Activated T-cell treated with anti-CD3 and anti-CD28 coated beads, Interleukin-2, amount 50 U/mL, for 72 hours (primary cell): ENCODE measurements around the gene TECR. TPM values are rescaled to one million over a fixed set of nuclear protein-coding genes. Genes with fewer than 3 reads are reported as not detected.
"Not testable (repeated sequence)": the region's sequence is repeated elsewhere in the genome, so short reads cannot be mapped to it uniquely, and the experiment has no call there.

Experiments
- ATAC-seq, 2 donors: fragments of 150-1000 bp; cut with Tn5 transposase; replicated peaks in 1 of 2; 2 replicates each; pipeline ENCODE4 v1.10.0; 2021; ENCODE audit warnings: moderate library complexity in 2 of 2, mild to moderate bottlenecking in 1 of 2
- DNase-seq, 2 donors: peaks; one replicate each; pipeline ENCODE4 v3.0.0; 2021 to 2022; ENCODE audit warnings: mixed read lengths in 1 of 2
- H3K27ac Mint-ChIP-seq: one replicate; pipeline ENCODE4 v1.8.0; 2022; ENCODE audit warnings: mild to moderate bottlenecking, moderate library complexity, mixed read lengths
- H3K27me3 Mint-ChIP-seq: one replicate; pipeline ENCODE4 v1.8.0; 2022; ENCODE audit warnings: low read depth, mixed read lengths
- H3K36me3 Mint-ChIP-seq, 2 donors: one replicate each; pipeline ENCODE4 v1.8.0; 2022; ENCODE audit warnings: mixed read lengths in 2 of 2, mild to moderate bottlenecking in 1 of 2; ENCODE audit not compliant: insufficient read depth in 2 of 2
- H3K4me1 Mint-ChIP-seq: one replicate; pipeline ENCODE4 v1.8.0; 2022; ENCODE audit warnings: low read depth, mixed read lengths
- H3K4me3 Mint-ChIP-seq, 2 donors: one replicate each; pipeline ENCODE4 v1.8.0; 2022; ENCODE audit warnings: mild to moderate bottlenecking in 2 of 2, mixed read lengths in 2 of 2, moderate library complexity in 2 of 2
- H3K9me3 Mint-ChIP-seq, 2 donors: one replicate each; pipeline ENCODE4 v1.8.0; 2022; ENCODE audit warnings: mixed read lengths in 2 of 2
- total RNA-seq, 2 donors: library from RNA; stranded (reverse); gene quantifications; one replicate each; pipeline ENCODE4 v1.2.3, GENCODE V29; 2022

TECR gene
- total RNA-seq, 2 donors from 2014 or later = 105 to 106 TPM

- H3K36me3 Mint-ChIP-seq, H3K27ac Mint-ChIP-seq, H3K4me1 Mint-ChIP-seq, H3K4me3 Mint-ChIP-seq, ATAC-seq, DNase-seq, H3K27me3 Mint-ChIP-seq, H3K9me3 Mint-ChIP-seq: not testable (repeated sequence)
Measured at GRCh38 chr19:14613399-14614098, 84.2 kb downstream of the TECR start.

GRCh38 chr19:14614099-14614412, 84.7 kb downstream of the TECR start:
- no peak for DNase-seq
- peaks cover 7% of the 10 kb centered on the region for H3K27me3 Mint-ChIP-seq
- H3K4me1 Mint-ChIP-seq = peaks cover 9% of the 10 kb centered on the region
- H3K4me3 Mint-ChIP-seq = no peak overlapping the region
- H3K27ac Mint-ChIP-seq = no peak overlapping the region
- H3K9me3 Mint-ChIP-seq = peaks cover 2 to 3% of the 10 kb centered on the region in 2 donors
- H3K36me3 Mint-ChIP-seq = peaks cover 5% of the 10 kb centered on the region in 2 donors
- ATAC-seq = no peak

Other genes with a start within 250 kb of the TECR start
- 100 to 1,000 TPM; 316 to 369 TPM for gene ADGRE5, start 148.2 kb upstream of the TECR start, total RNA-seq
- 100 to 1,000 TPM; 225 to 236 TPM for gene DDX39A, start 110.3 kb upstream of the TECR start, total RNA-seq
- gene PKN1, start 96.3 kb upstream of the TECR start, total RNA-seq = 100 to 1,000 TPM; 239 to 278 TPM
- gene PTGER1, start 54.2 kb upstream of the TECR start, total RNA-seq = under 1 TPM; 0.38 to 0.39 TPM
- 10 to 100 TPM; 24.1 to 28.6 TPM for gene GIPC1, start 33.5 kb upstream of the TECR start, total RNA-seq
- 10 to 100 TPM; 62.5 to 64.1 TPM for gene DNAJB1, start 11.2 kb upstream of the TECR start, total RNA-seq
- 10 to 100 TPM; 78.5 to 87.0 TPM for gene NDUFB7, start 42.5 kb downstream of the TECR start, total RNA-seq
- gene CLEC17A, start 53.5 kb downstream of the TECR start, total RNA-seq = under 1 TPM; 0.29 to 0.46 TPM
- not detected for gene ADGRE3, start 145.2 kb downstream of the TECR start, total RNA-seq
- 10 to 100 TPM; 17.3 to 27.5 TPM for gene ZNF333, start 160.5 kb downstream of the TECR start, total RNA-seq
- gene ADGRE2, start 249.0 kb downstream of the TECR start, total RNA-seq = 1 to 10 TPM in 1 of 2 donors, under 1 TPM in 1; 0.72 to 3.1 TPM